Vagina (tissue), 2 donors: Measurements from ENCODE around the gene SCN4A. TPM values are rescaled to one million over a fixed set of nuclear protein-coding genes. Genes with fewer than 3 reads are reported as not detected.
"Not testable (repeated sequence)": the region's sequence is repeated elsewhere in the genome, so short reads cannot be mapped to it uniquely, and the experiment has no call there.

ENCODE experiments used
- DNase-seq, 2 donors: peaks; one replicate each; pipeline ENCODE4 v3.0.0-alpha.2; 2017; ENCODE audit errors: extremely low spot score in 2 of 2
- H3K27ac ChIP-seq: fragments of 200-600 bp; sonication (generic); one replicate; pipeline ENCODE4 v1.5.1; 2019
- H3K27me3 ChIP-seq: fragments of 200-600 bp; sonication (generic); one replicate; pipeline ENCODE4 v1.5.1; 2019
- H3K36me3 ChIP-seq, 2 donors: fragments of 200-600 bp; sonication (generic); one replicate each; pipeline ENCODE4 v1.5.1; 2017 to 2019
- H3K4me1 ChIP-seq: fragments of 200-600 bp; sonication (generic); one replicate; pipeline ENCODE4 v1.5.1; 2019
- H3K4me3 ChIP-seq, 2 donors: fragments of 200-600 bp; sonication (generic); 1 replicate in 1 of 2; 2 replicates in 1 of 2; pipeline ENCODE4 v1.5.1; 2016 to 2019
- H3K9me3 ChIP-seq: fragments of 200-600 bp; sonication (generic); one replicate; pipeline ENCODE4 v1.5.1; 2019
- CTCF ChIP-seq, 3 experiments: fragments of 450-650 bp in 2 of 3; fragments of 200-600 bp in 1 of 3; sonication (generic) in 1 of 3; IDR thresholded peaks; one replicate each; pipeline ENCODE4 v1.5.1; 2017 to 2019; ENCODE audit warnings: antibody characterized with exemption in 3 of 3, mild to moderate bottlenecking in 2 of 3, moderate library complexity in 2 of 3
- intact Hi-C: fragments of 100-400 bp; cut with DNase I; formaldehyde crosslinking; loops from one replicate; pipeline ENCODE4 v1.15.1; 2023
- small RNA-seq: library from RNA; depleted of rRNA; stranded (forward); fragments of <200 nt; gene quantifications from one replicate; pipeline ENCODE3, GENCODE V24; 2016
- total RNA-seq: library from RNA; depleted of rRNA; stranded (reverse); fragments of >200 nt; gene quantifications from one replicate; pipeline ENCODE4 v1.2.3, GENCODE V29; 2016

SCN4A gene
- total RNA-seq, 1 donor from 2014 or later: 0.98 TPM

GRCh38 chr17:63889026-63889848 lies 83.5 kb downstream of the SCN4A start:
- intact Hi-C loops, H3K36me3 ChIP-seq, H3K27me3 ChIP-seq, DNase-seq, H3K4me3 ChIP-seq, H3K4me1 ChIP-seq, H3K9me3 ChIP-seq, H3K27ac ChIP-seq: not testable (repeated sequence)
- TF ChIP-seq CTCF (IDR thresholded peaks at IDR 0.05): peak in 1 of 3 experiments; percentile 16

Small RNAs within 50 kb of the gene (small RNA-seq; reads per million reads assigned to genes)
- not detected for gene AC127029.1
- not detected for gene GH1

Other genes starting within 250 kb of the SCN4A start
- 19.4 TPM for gene STRADA, start 231.1 kb downstream of the SCN4A start, total RNA-seq
- gene CCDC47, start 199.3 kb downstream of the SCN4A start, total RNA-seq: 66.5 TPM
- gene DDX42, start 198.7 kb downstream of the SCN4A start, total RNA-seq: 121 TPM
- 92.3 TPM for gene PSMC5, start 145.5 kb downstream of the SCN4A start, total RNA-seq
- 44.7 TPM for gene FTSJ3, start 145.3 kb downstream of the SCN4A start, total RNA-seq
- gene SMARCD2, start 130.2 kb downstream of the SCN4A start, total RNA-seq: 146 TPM
- not detected for gene CSH2, start 99.2 kb downstream of the SCN4A start, total RNA-seq
- gene GH2, start 91.0 kb downstream of the SCN4A start, total RNA-seq: not detected
- not detected for gene CSH1, start 76.3 kb downstream of the SCN4A start, total RNA-seq
- not detected for gene CSHL1, start 61.7 kb downstream of the SCN4A start, total RNA-seq
- not detected for gene GH1, start 54.1 kb downstream of the SCN4A start, total RNA-seq
- 3.9 TPM for gene CD79B, start 40.6 kb downstream of the SCN4A start, total RNA-seq
- gene PRR29, start 25.4 kb upstream of the SCN4A start, total RNA-seq: not detected
- gene ICAM2, start 47.7 kb upstream of the SCN4A start, total RNA-seq: 55.7 TPM
- 31.4 TPM for gene ERN1, start 157.2 kb upstream of the SCN4A start, total RNA-seq